ENCODE results near the gene FLNB.

Gene FLNB

GRCh38 chr3:58013973-58014649 is 5.9 kb downstream of the FLNB start:
- Histone ChIP-seq H3K9me3 (ENCODE audit: insufficient read depth, low read depth, low read length) (no peaks in the 10 kb centered on the region), H3K9ac (ENCODE audit: low read depth, low read length) (no peak overlapping the region), H3K27me3 (ENCODE audit: insufficient read depth, low read length) (no peaks in the 10 kb centered on the region), H3K36me3 (ENCODE audit: insufficient read depth, low read depth, low read length) (no peaks in the 10 kb centered on the region), H3K4me1 (ENCODE audit: insufficient read depth, low read length) (peaks cover 18% of the 10 kb centered on the region), H3K27ac (ENCODE audit: low read length) (no peak overlapping the region), H3K4me3 (ENCODE audit: low read length) (no peak overlapping the region)

GRCh38 chr3:58015520-58015915 is 7.3 kb downstream of the FLNB start:
- Histone ChIP-seq H3K36me3 (ENCODE audit: insufficient read depth, low read depth, low read length) (no peaks in the 10 kb centered on the region), H3K27ac (ENCODE audit: low read length) (no peak overlapping the region), H3K4me3 (ENCODE audit: low read length) (no peak overlapping the region), H3K27me3 (ENCODE audit: insufficient read depth, low read length) (no peaks in the 10 kb centered on the region), H3K9me3 (ENCODE audit: insufficient read depth, low read depth, low read length) (no peaks in the 10 kb centered on the region), H3K4me1 (ENCODE audit: insufficient read depth, low read length) (peaks cover 22% of the 10 kb centered on the region), H3K9ac (ENCODE audit: low read depth, low read length) (no peak overlapping the region)

- Histone ChIP-seq H3K9ac (ENCODE audit: low read depth, low read length) (no peak overlapping the region), H3K4me3 (ENCODE audit: low read length) (no peak overlapping the region), H3K9me3 (ENCODE audit: insufficient read depth, low read depth, low read length) (no peaks in the 10 kb centered on the region), H3K27ac (ENCODE audit: low read length) (no peak overlapping the region), H3K4me1 (ENCODE audit: insufficient read depth, low read length) (peaks cover 30% of the 10 kb centered on the region), H3K36me3 (ENCODE audit: insufficient read depth, low read depth, low read length) (no peaks in the 10 kb centered on the region), H3K27me3 (ENCODE audit: insufficient read depth, low read length) (no peaks in the 10 kb centered on the region)
Measured at GRCh38 chr3:58016710-58017109, 8.5 kb downstream of the FLNB start.

GRCh38 chr3:58018892-58019742 is 10.9 kb downstream of the FLNB start:
- H3K27ac ChIP-seq (ENCODE audit: low read length), result no peak overlapping the region
- no peaks in the 10 kb centered on the region for H3K36me3 ChIP-seq (ENCODE audit: insufficient read depth, low read depth, low read length)
- H3K9ac ChIP-seq (ENCODE audit: low read depth, low read length), result no peak overlapping the region

GRCh38 chr3:58020783-58021071 is 12.5 kb downstream of the FLNB start:
- H3K9me3 ChIP-seq (ENCODE audit: insufficient read depth, low read depth, low read length), result no peaks in the 10 kb centered on the region
- H3K9ac ChIP-seq (ENCODE audit: low read depth, low read length), result peak overlapping the region; percentile 50; the same call in 1 of the 2 replicates
- H3K4me1 ChIP-seq (ENCODE audit: insufficient read depth, low read length), result peaks cover 31% of the 10 kb centered on the region
- H3K36me3 ChIP-seq (ENCODE audit: insufficient read depth, low read depth, low read length), result no peaks in the 10 kb centered on the region
- H3K27me3 ChIP-seq (ENCODE audit: insufficient read depth, low read length), result no peaks in the 10 kb centered on the region
- H3K4me3 ChIP-seq (ENCODE audit: low read length), result no peak overlapping the region
- H3K27ac ChIP-seq (ENCODE audit: low read length), result peak overlapping the region; percentile 52

More at GRCh38 chr3:58018892-58019742, 10.9 kb downstream of the FLNB start:
- H3K9me3 ChIP-seq (ENCODE audit: insufficient read depth, low read depth, low read length), result no peaks in the 10 kb centered on the region
- no peaks in the 10 kb centered on the region for H3K27me3 ChIP-seq (ENCODE audit: insufficient read depth, low read length)
- H3K4me3 ChIP-seq (ENCODE audit: low read length), result no peak overlapping the region
- peaks cover 30% of the 10 kb centered on the region for H3K4me1 ChIP-seq (ENCODE audit: insufficient read depth, low read length)

GRCh38 chr3:58021072-58021959 is 13.1 kb downstream of the FLNB start:
- H3K9ac ChIP-seq (ENCODE audit: low read depth, low read length), result peak overlapping the region; percentile 50; the same call in 1 of the 2 replicates
- peak overlapping the region; percentile 52 for H3K27ac ChIP-seq (ENCODE audit: low read length)
- H3K4me1 ChIP-seq (ENCODE audit: insufficient read depth, low read length), result peaks cover 37% of the 10 kb centered on the region
- H3K27me3 ChIP-seq (ENCODE audit: insufficient read depth, low read length), result no peaks in the 10 kb centered on the region
- peak overlapping the region; percentile 12; the same call in 1 of the 2 replicates for H3K4me3 ChIP-seq (ENCODE audit: low read length)
- H3K36me3 ChIP-seq (ENCODE audit: insufficient read depth, low read depth, low read length), result no peaks in the 10 kb centered on the region
- no peaks in the 10 kb centered on the region for H3K9me3 ChIP-seq (ENCODE audit: insufficient read depth, low read depth, low read length)

GRCh38 chr3:58021962-58022361 is 13.7 kb downstream of the FLNB start:
- no peaks in the 10 kb centered on the region for H3K9me3 ChIP-seq (ENCODE audit: insufficient read depth, low read depth, low read length)
- H3K4me3 ChIP-seq (ENCODE audit: low read length), result no peak overlapping the region
- H3K9ac ChIP-seq (ENCODE audit: low read depth, low read length), result no peak overlapping the region
- H3K4me1 ChIP-seq (ENCODE audit: insufficient read depth, low read length), result peaks cover 40% of the 10 kb centered on the region
- H3K27ac ChIP-seq (ENCODE audit: low read length), result no peak overlapping the region
- no peaks in the 10 kb centered on the region for H3K27me3 ChIP-seq (ENCODE audit: insufficient read depth, low read length)
- no peaks in the 10 kb centered on the region for H3K36me3 ChIP-seq (ENCODE audit: insufficient read depth, low read depth, low read length)

GRCh38 chr3:58022490-58022889 is 14.3 kb downstream of the FLNB start:
- H3K27ac ChIP-seq (ENCODE audit: low read length), result no peak overlapping the region
- H3K27me3 ChIP-seq (ENCODE audit: insufficient read depth, low read length), result no peaks in the 10 kb centered on the region
- H3K36me3 ChIP-seq (ENCODE audit: insufficient read depth, low read depth, low read length), result no peaks in the 10 kb centered on the region
- no peak overlapping the region for H3K4me3 ChIP-seq (ENCODE audit: low read length)
- H3K9me3 ChIP-seq (ENCODE audit: insufficient read depth, low read depth, low read length), result no peaks in the 10 kb centered on the region
- H3K4me1 ChIP-seq (ENCODE audit: insufficient read depth, low read length), result peaks cover 41% of the 10 kb centered on the region
- no peak overlapping the region for H3K9ac ChIP-seq (ENCODE audit: low read depth, low read length)

- Histone ChIP-seq H3K4me3 (ENCODE audit: low read length) (no peak overlapping the region), H3K27me3 (ENCODE audit: insufficient read depth, low read length) (no peaks in the 10 kb centered on the region), H3K4me1 (ENCODE audit: insufficient read depth, low read length) (peaks cover 42% of the 10 kb centered on the region), H3K27ac (ENCODE audit: low read length) (no peak overlapping the region), H3K36me3 (ENCODE audit: insufficient read depth, low read depth, low read length) (no peaks in the 10 kb centered on the region), H3K9me3 (ENCODE audit: insufficient read depth, low read depth, low read length) (no peaks in the 10 kb centered on the region), H3K9ac (ENCODE audit: low read depth, low read length) (no peak overlapping the region)
Measured at GRCh38 chr3:58023531-58023930, 15.3 kb downstream of the FLNB start.

- no peak overlapping the region for H3K27ac ChIP-seq (ENCODE audit: low read length)
Measured at GRCh38 chr3:58025406-58025805, 17.2 kb downstream of the FLNB start.

GRCh38 chr3:58025837-58026569 is 17.8 kb downstream of the FLNB start:
- H3K9ac ChIP-seq (ENCODE audit: low read depth, low read length), result no peak overlapping the region
- H3K4me1 ChIP-seq (ENCODE audit: insufficient read depth, low read length), result peaks cover 35% of the 10 kb centered on the region
- no peak overlapping the region for H3K27ac ChIP-seq (ENCODE audit: low read length)
- H3K4me3 ChIP-seq (ENCODE audit: low read length), result no peak overlapping the region
- H3K27me3 ChIP-seq (ENCODE audit: insufficient read depth, low read length), result no peaks in the 10 kb centered on the region
- no peaks in the 10 kb centered on the region for H3K36me3 ChIP-seq (ENCODE audit: insufficient read depth, low read depth, low read length)
- H3K9me3 ChIP-seq (ENCODE audit: insufficient read depth, low read depth, low read length), result no peaks in the 10 kb centered on the region

More at GRCh38 chr3:58025406-58025805, 17.2 kb downstream of the FLNB start:
- no peaks in the 10 kb centered on the region for H3K27me3 ChIP-seq (ENCODE audit: insufficient read depth, low read length)
- no peaks in the 10 kb centered on the region for H3K9me3 ChIP-seq (ENCODE audit: insufficient read depth, low read depth, low read length)
- peaks cover 41% of the 10 kb centered on the region for H3K4me1 ChIP-seq (ENCODE audit: insufficient read depth, low read length)
- H3K4me3 ChIP-seq (ENCODE audit: low read length), result no peak overlapping the region
- no peaks in the 10 kb centered on the region for H3K36me3 ChIP-seq (ENCODE audit: insufficient read depth, low read depth, low read length)
- no peak overlapping the region for H3K9ac ChIP-seq (ENCODE audit: low read depth, low read length)
